LNCAP (cell line): ENCODE measurements around the gene INTS14.

ENCODE experiments used
- CTCF ChIP-seq: fragments of 450-650 bp; IDR thresholded peaks from 2 replicates; pipeline ENCODE4 v1.5.1; 2017; ENCODE audit warnings: mild to moderate bottlenecking

INTS14 gene

DNA sequence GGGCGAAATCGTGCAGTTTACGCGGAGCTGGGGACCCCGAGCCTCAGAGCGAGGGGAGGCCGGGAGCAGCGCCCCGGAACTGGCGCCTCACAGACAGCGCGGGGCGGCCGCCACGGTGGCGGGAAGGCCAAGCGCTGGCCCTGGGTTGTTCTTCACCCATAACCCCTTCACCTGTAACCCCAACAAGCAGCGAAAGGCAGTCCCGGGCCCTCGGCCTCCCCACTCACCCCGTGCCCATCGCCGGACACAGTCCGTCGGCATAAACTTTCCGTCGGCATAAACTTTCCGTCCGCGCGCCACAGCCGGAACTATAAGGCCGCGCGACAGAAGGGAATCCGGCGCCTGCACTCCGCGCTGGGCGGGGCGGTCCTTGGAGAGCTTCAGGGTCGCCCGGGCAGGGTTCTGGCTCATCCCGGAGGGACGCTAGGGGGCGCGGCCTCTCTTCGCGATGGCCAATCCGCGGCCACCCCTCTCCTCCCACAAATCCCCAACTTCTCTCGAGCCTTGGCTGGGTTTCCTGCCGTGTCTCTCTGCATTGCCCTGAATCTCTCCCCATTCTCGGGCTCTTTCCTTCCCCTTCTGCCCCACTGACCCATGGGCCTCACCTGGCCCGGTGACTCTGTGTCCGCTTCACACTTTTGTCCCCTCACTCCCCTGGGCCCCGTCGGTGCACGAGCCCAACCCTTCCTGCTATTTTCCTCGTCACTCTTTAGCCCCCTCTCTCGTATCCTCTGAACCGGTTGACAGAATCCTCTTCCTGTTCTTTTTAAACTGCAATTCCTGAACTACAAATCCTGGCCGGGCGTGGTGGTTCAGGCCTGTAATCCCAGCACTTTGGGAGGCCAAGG lies at the start of gene INTS14:
Gene INTS14, minus strand, starts transcription at position 261 of the 848 bp plus-strand sequence. CDS start 3,751 bp downstream, outside the sequence.
- peak; percentile 76 for TF ChIP-seq CTCF

DNA sequence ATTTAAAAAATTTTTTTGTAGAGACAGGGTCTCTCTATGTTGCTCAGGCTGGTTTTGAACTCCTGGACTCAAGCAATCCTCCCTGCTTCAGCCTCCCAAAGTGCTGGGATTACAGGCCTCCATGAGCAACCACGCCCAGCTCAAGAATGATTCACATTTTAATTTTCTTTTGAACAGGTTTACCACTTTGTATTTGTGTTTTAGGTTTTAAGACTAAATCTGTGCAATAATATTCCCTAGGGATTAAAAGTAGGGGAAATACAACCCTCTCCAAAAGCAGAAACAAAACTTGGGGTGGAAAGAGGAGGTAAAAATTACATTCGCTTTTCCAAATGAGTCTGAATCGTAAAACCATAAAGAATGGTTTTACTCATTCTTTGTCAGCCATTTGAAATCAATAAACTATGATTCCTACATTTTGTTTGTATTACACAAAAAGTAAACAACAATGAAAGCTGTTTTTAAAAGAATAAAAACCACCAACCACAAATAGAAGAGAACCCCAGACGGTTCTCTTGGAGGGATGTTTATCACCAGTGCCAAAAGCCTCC lies 48.6 kb upstream of the INTS14 start:
- TF ChIP-seq CTCF: no peak

DNA sequence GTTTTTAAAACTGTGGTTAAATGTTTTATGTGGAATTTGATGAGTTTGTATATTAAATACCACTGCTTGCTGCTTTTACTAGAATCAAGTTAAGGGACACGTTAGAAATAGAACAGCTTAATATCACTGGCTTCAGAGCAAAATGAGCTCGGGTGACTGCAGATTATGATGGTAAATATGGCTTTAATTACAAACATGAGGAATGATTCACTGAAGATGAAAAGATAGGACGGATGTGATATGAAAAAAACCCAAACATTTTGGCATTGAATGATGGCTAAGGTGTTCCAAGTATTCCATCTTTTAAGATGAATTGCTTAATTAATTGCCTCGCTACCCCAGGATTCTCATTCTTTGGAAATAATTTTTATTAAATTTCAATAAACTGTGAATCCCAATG lies 44.5 kb upstream of the INTS14 start:
- no peak for TF ChIP-seq CTCF

- no peak for TF ChIP-seq CTCF
Observed at GRCh38 chr15:65655026-65655425, 44.1 kb upstream of the INTS14 start.

- TF ChIP-seq CTCF: no peak
Observed at GRCh38 chr15:65653801-65654521, 43.0 kb upstream of the INTS14 start.

- TF ChIP-seq CTCF: no peak
Observed at GRCh38 chr15:65653341-65653740, 42.4 kb upstream of the INTS14 start.

GRCh38 chr15:65651831-65652749 lies 41.2 kb upstream of the INTS14 start:
- no peak for TF ChIP-seq CTCF
